Hepatocyte (in vitro differentiated cells): ENCODE measurements around the gene SPATA2L.

Source experiments
- CTCF ChIP-seq: fragments of 200-600 bp; sonication (generic); IDR thresholded peaks from 2 replicates; pipeline ENCODE4 v1.5.1; 2016; ENCODE audit warnings: antibody characterized with exemption, mild to moderate bottlenecking; ENCODE audit not compliant: poor library complexity
- EZH2phosphoT487 ChIP-seq: fragments of 200-600 bp; sonication (generic); IDR thresholded peaks from one replicate; pipeline ENCODE4 v1.6.1; 2018; ENCODE audit warnings: antibody characterized with exemption, mild to moderate bottlenecking, low read depth, moderate library complexity; ENCODE audit not compliant: unreplicated experiment, severe bottlenecking

- TF ChIP-seq CTCF (no peak), EZH2phosphoT487 (no peak)
Observed at GRCh38 chr16:89669755-89670154, 31.8 kb downstream of the SPATA2L start.
